Ascending aorta (tissue), 2 donors: ENCODE measurements around the gene NADSYN1. TPM values are rescaled to one million over a fixed set of nuclear protein-coding genes. Genes with fewer than 3 reads are reported as not detected.

Source experiments
- DNase-seq, 2 donors: peaks; one replicate each; pipeline ENCODE4 v3.0.0-alpha.2; 2019; ENCODE audit warnings: low spot score in 2 of 2
- H3K27ac ChIP-seq, 2 donors: fragments of 200-600 bp; sonication (generic); one replicate each; pipeline ENCODE4 v1.5.1; 2016 to 2017; ENCODE audit warnings: mild to moderate bottlenecking in 1 of 2
- H3K27me3 ChIP-seq: fragments of 200-600 bp; sonication (generic); one replicate; pipeline ENCODE4 v1.5.1; 2017
- H3K36me3 ChIP-seq, 2 donors: fragments of 200-600 bp; sonication (generic); one replicate each; pipeline ENCODE4 v1.5.1; 2016
- H3K4me1 ChIP-seq, 2 donors: fragments of 200-600 bp; sonication (generic); one replicate each; pipeline ENCODE4 v1.5.1; 2016 to 2017; ENCODE audit warnings: mild to moderate bottlenecking in 1 of 2
- H3K4me3 ChIP-seq, 2 donors: fragments of 200-600 bp; sonication (generic); one replicate each; pipeline ENCODE4 v1.5.1; 2016 to 2017; ENCODE audit warnings: mild to moderate bottlenecking in 1 of 2
- H3K9me3 ChIP-seq, 2 donors: fragments of 200-600 bp; sonication (generic); one replicate each; pipeline ENCODE4 v1.5.1; 2016
- intact Hi-C: fragments of 100-400 bp; cut with DNase I; formaldehyde crosslinking; loops from one replicate; pipeline ENCODE4 v1.15.1; 2023
- total RNA-seq: library from RNA; depleted of rRNA; stranded (reverse); fragments of >200 nt; gene quantifications from one replicate; pipeline ENCODE4 v1.1.0, GENCODE V29; 2016
- TF ChIP-seq, protein P1 (sequence below), 3 experiments: fragments of 200-600 bp in 2 of 3; fragments of 450-650 bp in 1 of 3; sonication (generic) in 2 of 3; IDR thresholded peaks; one replicate each; pipeline ENCODE4 v1.5.1; 2016 to 2019; ENCODE audit warnings: antibody characterized with exemption in 3 of 3, mild to moderate bottlenecking in 1 of 3, moderate library complexity in 1 of 3

NADSYN1 gene
- total RNA-seq, 1 donor from 2014 or later: 33.3 TPM

DNA sequence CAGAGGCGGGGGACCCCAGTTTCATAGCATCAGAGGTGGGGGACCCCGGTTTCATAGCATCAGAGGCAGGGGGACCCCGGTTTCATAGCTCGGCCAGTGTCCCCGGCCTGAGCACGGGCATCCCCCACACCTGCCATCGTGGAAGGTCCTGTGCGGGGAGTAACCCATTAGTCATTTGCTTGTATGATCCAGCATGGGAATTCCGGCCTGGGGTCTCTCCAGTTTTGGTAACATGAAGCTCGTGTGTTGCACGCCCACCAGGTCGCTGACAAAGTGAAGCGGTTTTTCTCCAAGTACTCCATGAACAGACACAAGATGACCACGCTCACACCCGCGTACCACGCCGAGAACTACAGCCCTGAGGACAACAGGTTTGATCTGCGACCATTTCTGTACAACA lies 45.1 kb downstream of the NADSYN1 start:
- H3K27me3 ChIP-seq: no peaks in the 10 kb centered on the region
- H3K36me3 ChIP-seq: peaks cover 84 to 91% of the 10 kb centered on the region in 2 donors
- DNase-seq: peak in 1 of 2 donors; percentile 52
- intact Hi-C loops: no loop called here
- H3K4me3 ChIP-seq: no peak overlapping the region
- H3K27ac ChIP-seq: no peak overlapping the region
- no peaks in the 10 kb centered on the region for H3K4me1 ChIP-seq
- H3K9me3 ChIP-seq: no peaks in the 10 kb centered on the region
- TF ChIP-seq, protein P1, sequence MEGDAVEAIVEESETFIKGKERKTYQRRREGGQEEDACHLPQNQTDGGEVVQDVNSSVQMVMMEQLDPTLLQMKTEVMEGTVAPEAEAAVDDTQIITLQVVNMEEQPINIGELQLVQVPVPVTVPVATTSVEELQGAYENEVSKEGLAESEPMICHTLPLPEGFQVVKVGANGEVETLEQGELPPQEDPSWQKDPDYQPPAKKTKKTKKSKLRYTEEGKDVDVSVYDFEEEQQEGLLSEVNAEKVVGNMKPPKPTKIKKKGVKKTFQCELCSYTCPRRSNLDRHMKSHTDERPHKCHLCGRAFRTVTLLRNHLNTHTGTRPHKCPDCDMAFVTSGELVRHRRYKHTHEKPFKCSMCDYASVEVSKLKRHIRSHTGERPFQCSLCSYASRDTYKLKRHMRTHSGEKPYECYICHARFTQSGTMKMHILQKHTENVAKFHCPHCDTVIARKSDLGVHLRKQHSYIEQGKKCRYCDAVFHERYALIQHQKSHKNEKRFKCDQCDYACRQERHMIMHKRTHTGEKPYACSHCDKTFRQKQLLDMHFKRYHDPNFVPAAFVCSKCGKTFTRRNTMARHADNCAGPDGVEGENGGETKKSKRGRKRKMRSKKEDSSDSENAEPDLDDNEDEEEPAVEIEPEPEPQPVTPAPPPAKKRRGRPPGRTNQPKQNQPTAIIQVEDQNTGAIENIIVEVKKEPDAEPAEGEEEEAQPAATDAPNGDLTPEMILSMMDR (IDR thresholded peaks at IDR 0.05): no peak

DNA sequence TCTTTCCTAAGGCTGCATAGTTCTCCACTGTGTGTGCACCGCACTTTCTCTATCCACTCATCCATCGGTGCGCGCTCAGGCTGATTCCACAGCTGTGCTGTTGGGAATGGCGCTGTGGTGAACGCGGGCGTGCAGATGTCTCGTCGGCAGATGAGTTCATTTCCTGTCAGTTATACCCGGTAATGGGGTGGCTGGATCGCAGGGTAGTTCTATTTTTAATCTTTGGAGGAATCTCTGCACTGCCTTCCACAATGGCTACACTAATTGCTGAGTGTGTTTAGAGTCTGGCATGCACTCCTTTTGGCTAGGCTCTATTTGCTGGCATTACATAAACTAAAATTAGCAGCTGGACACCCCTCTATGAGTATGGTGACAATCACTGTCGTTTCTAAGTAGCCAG lies 46.1 kb downstream of the NADSYN1 start:
- Histone ChIP-seq H3K4me3 (no peak overlapping the region), H3K27me3 (no peaks in the 10 kb centered on the region), H3K4me1 (no peaks in the 10 kb centered on the region), H3K9me3 (no peaks in the 10 kb centered on the region), H3K36me3 (peaks cover 83 to 92% of the 10 kb centered on the region in 2 donors), H3K27ac (no peak overlapping the region)
- intact Hi-C loops: no loop called here
- TF ChIP-seq, protein P1 (IDR thresholded peaks at IDR 0.05): no peak
- DNase-seq: peak in 1 of 2 donors; percentile 33

DNA sequence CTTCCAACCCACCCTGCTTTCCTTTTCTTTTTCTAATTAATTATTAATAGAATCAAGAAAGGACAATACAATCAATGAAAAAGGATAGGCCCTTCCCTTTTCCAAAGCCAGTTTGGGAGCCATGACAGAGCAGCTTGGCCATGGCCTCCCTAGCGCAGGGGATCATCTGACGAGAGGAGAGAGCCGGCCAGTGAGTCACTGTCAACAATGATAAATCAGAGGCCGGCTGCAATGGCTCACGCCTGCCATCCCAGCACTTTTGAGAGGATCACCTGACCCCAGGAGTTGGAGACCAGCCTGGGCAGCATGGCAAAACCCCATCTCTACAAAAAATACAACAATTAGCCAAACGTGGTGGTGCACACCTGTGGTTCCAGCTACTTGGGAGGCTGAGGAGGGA lies 46.5 kb downstream of the NADSYN1 start:
- peak in 1 of 2 donors; percentile 30 for DNase-seq
- no peaks in the 10 kb centered on the region for H3K27me3 ChIP-seq
- intact Hi-C loops: no loop called here
- H3K9me3 ChIP-seq: no peaks in the 10 kb centered on the region
- no peak overlapping the region for H3K27ac ChIP-seq
- H3K36me3 ChIP-seq: peaks cover 83 to 92% of the 10 kb centered on the region in 2 donors
- H3K4me3 ChIP-seq: no peak overlapping the region
- TF ChIP-seq, protein P1 (IDR thresholded peaks at IDR 0.05): no peak
- H3K4me1 ChIP-seq: no peaks in the 10 kb centered on the region

DNA sequence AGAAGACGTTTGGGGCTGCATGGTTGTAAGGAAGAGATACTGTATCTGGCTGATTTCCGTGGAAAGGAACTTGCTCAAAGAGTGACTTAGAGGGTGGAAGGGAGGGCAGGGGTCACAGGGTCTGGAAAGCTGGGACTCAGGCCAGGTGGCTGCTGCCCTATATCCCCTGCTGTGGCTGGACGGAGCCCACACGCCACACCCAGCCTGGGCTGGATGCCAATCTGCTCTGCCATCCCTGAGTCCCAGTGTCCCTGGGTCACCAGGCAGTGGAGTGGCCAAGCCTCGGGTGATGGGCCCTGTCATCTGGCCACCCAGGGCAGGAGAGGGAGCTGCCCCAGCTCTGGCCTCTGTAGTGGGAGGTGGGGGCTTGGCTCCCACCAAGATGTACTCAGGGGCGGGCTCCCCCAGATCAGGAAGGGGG lies 47.6 kb downstream of the NADSYN1 start:
- no peaks in the 10 kb centered on the region for H3K27me3 ChIP-seq
- peaks cover 77 to 86% of the 10 kb centered on the region in 2 donors for H3K36me3 ChIP-seq
- H3K9me3 ChIP-seq: no peaks in the 10 kb centered on the region
- TF ChIP-seq, protein P1 (IDR thresholded peaks at IDR 0.05): no peak
- H3K4me1 ChIP-seq: no peaks in the 10 kb centered on the region
- intact Hi-C loops: no loop called here
- H3K4me3 ChIP-seq: no peak overlapping the region
- DNase-seq: peak in 1 of 2 donors; percentile 52
- H3K27ac ChIP-seq: no peak overlapping the region

DNA sequence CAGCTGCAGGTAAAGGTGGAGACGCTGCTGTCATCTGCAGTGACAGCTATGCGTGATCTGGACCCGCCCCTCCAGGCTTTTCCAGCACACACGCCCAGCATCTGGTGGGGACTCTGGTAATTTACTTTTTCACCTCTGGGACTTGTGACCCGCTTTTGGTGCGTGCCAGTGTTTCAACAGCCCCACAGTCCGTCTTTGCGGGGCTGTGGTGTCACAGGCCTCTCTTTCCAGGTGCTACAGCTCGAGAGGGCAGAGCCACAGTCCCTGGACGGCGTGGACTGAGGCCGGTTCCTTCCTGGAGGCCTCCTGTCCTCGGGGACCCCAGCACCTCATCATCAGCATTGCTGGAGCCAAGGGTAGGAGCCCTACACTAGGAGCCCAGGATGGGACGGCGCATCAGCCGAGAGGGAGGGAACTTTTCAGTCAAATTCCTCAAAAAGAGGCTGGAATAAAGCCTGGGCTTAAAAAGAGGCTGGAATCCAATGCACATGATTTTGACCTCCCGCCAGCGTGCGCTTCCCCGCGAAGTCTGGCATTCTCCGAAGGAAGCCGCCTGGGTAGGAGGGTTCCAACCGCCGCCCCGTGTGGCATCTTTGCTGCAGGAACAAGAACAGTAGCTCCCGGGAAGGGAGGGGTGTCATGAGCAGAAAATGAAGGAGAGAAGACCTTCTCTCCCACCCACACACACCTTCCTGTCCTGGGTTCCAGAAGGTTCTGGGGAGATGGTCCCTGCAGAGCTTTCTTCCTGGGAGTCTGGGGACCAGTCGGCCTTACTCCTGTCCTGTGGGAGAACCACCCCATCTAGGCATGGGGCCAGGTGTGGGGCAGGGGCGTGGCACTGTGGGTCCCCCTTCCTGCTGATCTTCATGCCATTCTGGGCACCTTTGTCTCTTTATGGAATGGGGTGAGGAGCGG lies 48.3 kb downstream of the NADSYN1 start:
- Histone ChIP-seq H3K9me3 (no peaks in the 10 kb centered on the region), H3K4me3 (no peak overlapping the region), H3K27me3 (no peaks in the 10 kb centered on the region), H3K36me3 (peaks cover 69 to 84% of the 10 kb centered on the region in 2 donors), H3K4me1 (no peaks in the 10 kb centered on the region), H3K27ac (no peak overlapping the region)
- intact Hi-C loops: no loop called here
- TF ChIP-seq, protein P1 (IDR thresholded peaks at IDR 0.05): no peak
- peak in 1 of 2 donors; percentile 47 for DNase-seq
